RCC 7860 (cell line): ENCODE measurements around the gene UXS1.

Experiments
- DNase-seq: peaks from one replicate; pipeline ENCODE4 v3.0.0-alpha.2; 2015; ENCODE audit warnings: low spot score
- FAIRE-seq: peaks from 2 replicates; lab custom pipeline; 2012; peaks lifted over from hg19 to GRCh38; lab: Jason Lieb, UNC

The UXS1 gene

GRCh38 chr2:106090916-106091618 lies 103.0 kb downstream of the UXS1 start:
- DNase-seq (no peak), FAIRE-seq (no peak)

GRCh38 chr2:106089611-106090010 lies 104.5 kb downstream of the UXS1 start:
- no peak for FAIRE-seq
- DNase-seq = no peak

DNA sequence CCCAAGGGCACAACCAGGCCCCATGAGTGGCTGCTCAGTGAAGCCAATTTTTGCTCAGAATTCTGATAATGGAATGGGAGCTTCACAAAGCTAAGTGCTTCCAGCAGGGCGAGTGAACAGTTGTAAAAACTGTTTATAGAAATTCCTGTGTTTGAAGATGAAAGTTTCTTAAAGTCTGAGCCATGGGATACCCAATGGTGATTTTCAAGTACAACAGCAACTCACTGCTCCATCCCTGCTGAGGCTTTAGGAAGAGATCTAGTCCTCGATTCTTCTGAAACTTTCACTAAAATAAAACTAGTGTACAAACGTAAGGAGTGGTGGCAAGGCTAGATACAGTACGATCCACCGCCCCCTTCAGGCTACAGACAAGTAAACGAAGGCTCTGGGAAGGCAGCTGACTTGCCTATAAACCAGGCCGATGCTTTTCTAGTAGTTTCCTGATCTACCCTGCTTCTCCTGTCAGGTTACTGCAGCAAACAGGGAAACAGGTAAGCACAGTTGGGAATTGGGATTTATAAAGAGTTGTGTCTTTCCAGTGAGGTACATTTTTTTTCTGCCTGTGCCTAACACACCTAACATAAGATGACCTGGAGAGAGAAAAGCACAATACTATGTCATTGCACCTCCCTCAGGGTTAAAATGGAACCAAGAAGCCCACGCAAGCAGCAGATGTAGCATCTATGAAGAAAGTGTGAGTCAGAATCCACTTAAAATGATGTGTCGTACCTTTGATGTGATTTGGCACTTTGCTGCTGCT lies 108.7 kb downstream of the UXS1 start:
- DNase-seq (no peak), FAIRE-seq (no peak)

GRCh38 chr2:106080959-106081358 lies 113.1 kb downstream of the UXS1 start:
- FAIRE-seq = no peak
- DNase-seq = no peak

DNA sequence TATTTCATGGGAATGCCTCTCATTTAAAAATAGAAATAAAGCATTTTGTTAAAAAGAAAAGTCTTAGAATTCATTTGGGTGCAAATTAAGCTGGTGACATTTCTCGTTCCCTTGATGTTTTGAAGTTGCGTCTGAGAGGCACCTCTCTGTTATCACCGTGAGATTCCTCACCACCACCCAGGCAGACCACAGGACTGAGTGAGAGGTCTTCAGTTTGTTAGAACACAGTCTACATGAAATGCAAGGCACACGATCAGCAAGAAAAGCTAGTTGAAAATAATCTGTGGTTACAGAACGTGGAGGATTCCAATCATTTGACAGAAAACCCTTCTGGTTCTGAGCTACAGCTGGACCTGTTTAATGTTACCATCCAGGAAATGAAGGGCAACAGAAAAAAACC lies 116.0 kb downstream of the UXS1 start:
- FAIRE-seq (no peak), DNase-seq (no peak)

DNA sequence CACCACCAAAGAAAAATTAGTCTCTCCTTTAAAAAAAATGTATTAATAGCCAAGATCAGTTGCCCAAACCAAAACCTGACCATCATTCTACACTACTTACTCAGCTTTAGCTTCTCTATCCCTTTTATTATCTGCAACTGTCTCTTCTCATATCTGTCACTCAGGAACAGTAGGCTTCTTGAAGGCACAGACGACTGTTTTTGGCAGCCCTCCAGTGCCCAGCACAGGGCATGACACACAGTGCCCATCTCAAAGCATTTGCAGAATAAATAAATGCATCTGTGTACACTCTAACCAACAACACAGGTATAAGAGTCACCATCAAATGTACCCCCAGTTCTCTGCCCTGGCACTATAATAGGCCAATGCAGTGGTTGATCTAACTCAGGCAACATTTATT lies 117.2 kb downstream of the UXS1 start:
- FAIRE-seq = no peak

GRCh38 chr2:106075048-106075447 lies 119.1 kb downstream of the UXS1 start:
- DNase-seq (no peak), FAIRE-seq (no peak)

More for the DNA sequence above, 117.2 kb downstream of the UXS1 start:
- no peak for DNase-seq

- FAIRE-seq = no peak
Observed at GRCh38 chr2:106073678-106074406, 120.3 kb downstream of the UXS1 start.

GRCh38 chr2:106070181-106070580 lies 123.9 kb downstream of the UXS1 start:
- no peak for DNase-seq
- no peak for FAIRE-seq

More at GRCh38 chr2:106073678-106074406, 120.3 kb downstream of the UXS1 start:
- no peak for DNase-seq

- no peak for DNase-seq
- no peak for FAIRE-seq
Observed at GRCh38 chr2:106068451-106068850, 125.7 kb downstream of the UXS1 start.

DNA sequence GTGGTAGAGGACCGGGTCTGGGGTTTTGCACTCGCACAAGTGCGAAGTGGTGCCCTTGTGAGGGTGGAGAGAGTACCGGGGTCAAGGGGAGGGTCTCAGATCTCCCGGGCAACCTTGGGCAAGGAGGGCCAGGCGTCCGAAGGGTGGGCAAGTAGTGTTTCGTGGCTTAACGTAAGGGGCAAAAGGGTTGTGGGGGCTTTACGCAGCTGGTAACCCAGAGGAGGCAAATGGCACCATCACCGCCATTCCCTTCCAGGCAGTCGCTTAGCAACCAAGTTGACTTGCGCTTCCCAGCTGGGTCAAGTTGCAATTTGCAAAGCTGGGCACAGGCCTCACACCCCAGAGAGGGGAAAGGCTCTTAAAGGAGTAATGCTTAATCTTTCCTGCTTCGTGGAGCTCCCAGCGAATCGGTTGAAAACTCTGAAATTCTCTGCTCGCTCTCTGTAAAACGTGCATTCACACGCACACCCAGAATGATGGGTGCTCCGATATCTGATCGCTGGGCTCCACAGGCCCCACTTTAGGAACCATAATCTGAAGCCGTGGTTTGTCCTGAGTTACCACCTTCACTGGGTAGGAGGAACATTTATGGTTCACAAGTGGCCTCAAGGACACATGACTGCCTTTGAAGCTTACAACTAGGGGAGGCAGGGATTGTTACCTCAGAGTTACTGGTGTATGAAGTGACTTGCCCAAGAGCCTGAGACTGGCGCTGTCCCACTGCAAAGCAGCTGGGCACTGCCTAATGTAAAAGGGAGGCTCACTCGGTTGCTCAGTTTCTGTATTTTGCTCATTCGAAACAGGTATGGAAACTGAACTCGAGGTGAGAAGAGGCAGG lies 127.9 kb downstream of the UXS1 start:
- no peak for FAIRE-seq

GRCh38 chr2:106065268-106065982 lies 128.7 kb downstream of the UXS1 start:
- no peak for FAIRE-seq
- no peak for DNase-seq

More for the DNA sequence above, 127.9 kb downstream of the UXS1 start:
- DNase-seq = no peak

DNA sequence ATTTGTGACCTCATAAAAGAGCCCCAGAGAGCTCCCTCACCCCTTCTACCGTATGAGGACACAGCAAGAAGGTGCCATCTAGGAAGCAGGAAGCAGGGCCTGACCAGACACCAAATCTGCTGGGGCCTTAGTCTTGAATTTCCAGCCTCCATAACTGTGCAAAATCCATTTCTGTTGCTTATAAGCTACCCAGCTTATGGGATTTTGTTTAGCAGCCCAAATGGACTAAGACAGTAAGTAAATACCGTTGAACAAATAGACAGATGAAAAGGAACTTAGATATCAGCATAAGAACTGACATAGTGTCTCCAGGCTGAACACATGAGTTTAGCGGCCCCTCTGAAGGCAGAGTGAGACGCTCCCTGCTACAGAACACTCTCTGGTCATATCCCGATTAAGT lies 130.9 kb downstream of the UXS1 start:
- DNase-seq (no peak), FAIRE-seq (no peak)

DNA sequence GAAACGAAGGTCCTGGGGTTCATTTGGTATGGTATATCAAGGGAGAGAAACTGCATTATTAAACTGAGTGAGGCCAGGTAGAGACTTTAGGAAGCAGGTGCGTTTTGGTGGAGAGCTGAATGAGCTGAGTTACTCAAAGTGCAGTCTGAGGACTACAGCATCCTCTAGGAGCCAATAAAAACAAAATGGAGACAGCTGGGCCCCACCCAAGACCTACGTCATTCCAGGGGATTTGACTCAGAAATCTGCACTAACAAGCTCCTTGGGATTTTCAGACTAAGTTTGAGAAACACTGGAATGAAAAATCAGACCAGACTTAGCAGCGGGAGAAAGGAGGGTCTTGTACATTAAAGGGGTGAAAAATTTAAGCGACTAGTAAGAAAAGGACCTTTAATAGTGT lies 131.5 kb downstream of the UXS1 start:
- no peak for DNase-seq
- no peak for FAIRE-seq

- FAIRE-seq (no peak), DNase-seq (no peak)
Observed at GRCh38 chr2:106061611-106062349, 132.3 kb downstream of the UXS1 start.

GRCh38 chr2:106059416-106060065 lies 134.6 kb downstream of the UXS1 start:
- DNase-seq = no peak
- no peak for FAIRE-seq

DNA sequence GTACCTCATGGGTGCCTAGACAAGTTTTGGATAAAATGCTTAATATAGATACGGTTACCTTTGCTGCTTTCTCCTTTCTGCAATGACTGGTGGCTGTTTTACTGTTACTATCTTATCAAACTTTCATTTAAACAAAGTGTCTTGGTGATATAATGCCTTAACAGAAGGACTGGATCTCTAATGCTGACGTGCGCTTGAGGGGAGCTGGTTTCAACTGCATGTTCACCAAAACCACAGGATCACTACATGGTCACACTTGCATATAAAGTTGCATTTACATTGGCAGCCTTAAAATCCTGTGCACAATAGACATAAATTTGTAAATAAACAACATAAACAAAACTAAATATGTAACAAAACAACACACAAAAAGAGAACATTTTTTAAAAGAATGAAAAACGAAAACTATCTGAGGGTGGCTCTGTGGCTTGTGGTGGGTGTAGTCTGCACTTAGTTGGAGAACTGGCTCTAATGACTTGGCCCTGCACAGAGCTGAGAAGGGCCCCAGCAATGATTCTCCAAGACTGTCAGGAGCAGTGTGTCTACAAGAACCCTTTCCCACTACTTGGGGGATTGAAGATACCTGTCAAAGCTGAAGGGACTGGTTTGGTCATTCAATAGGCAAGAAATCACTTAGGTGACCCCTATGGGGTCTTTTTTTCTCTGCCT lies 135.5 kb downstream of the UXS1 start:
- FAIRE-seq = no peak

GRCh38 chr2:106057206-106057605 lies 136.9 kb downstream of the UXS1 start:
- DNase-seq (no peak), FAIRE-seq (no peak)

More for the DNA sequence above, 135.5 kb downstream of the UXS1 start:
- DNase-seq = no peak
